GM23338 (cell line): ENCODE data around the gene DOCK2. TPM values are rescaled to one million over a fixed set of nuclear protein-coding genes. Genes with fewer than 3 reads are reported as not detected.

Experiments used
- ATAC-seq: fragments of 200-7000 bp; cut with Tn5 transposase; 3 replicates; pipeline ENCODE4 v1.9.1; 2020
- DNase-seq: peaks from one replicate; pipeline ENCODE4 v3.0.0-alpha.2; 2015; ENCODE audit warnings: low spot score
- H2AFZ ChIP-seq: fragments of 200-600 bp; sonication (generic); 2 replicates; pipeline ENCODE4 v1.8.0; 2016; ENCODE audit warnings: antibody characterized with exemption, mild to moderate bottlenecking, moderate library complexity
- H3F3A ChIP-seq: fragments of 200-600 bp; sonication (generic); replicated peaks from 2 replicates; pipeline ENCODE4 v1.8.0; 2017; ENCODE audit warnings: antibody characterized with exemption, mixed run types, low read depth
- H3K27ac ChIP-seq: fragments of 200-600 bp; sonication (generic); 2 replicates; pipeline ENCODE4 v1.6.1; 2016; ENCODE audit warnings: low read depth
- H3K27me3 ChIP-seq: fragments of 200-600 bp; sonication (generic); 2 replicates; pipeline ENCODE4 v1.8.0; 2016; ENCODE audit warnings: mild to moderate bottlenecking, mixed run types, moderate library complexity; ENCODE audit not compliant: insufficient read depth
- H3K36me3 ChIP-seq: fragments of 200-600 bp; sonication (generic); 2 replicates; pipeline ENCODE4 v1.8.0; 2016; ENCODE audit warnings: mild to moderate bottlenecking; ENCODE audit not compliant: insufficient read depth
- H3K4me1 ChIP-seq: fragments of 200-600 bp; sonication (generic); 2 replicates; pipeline ENCODE4 v1.8.0; 2016; ENCODE audit warnings: mild to moderate bottlenecking, moderate library complexity; ENCODE audit not compliant: insufficient read depth
- H3K4me2 ChIP-seq: fragments of 200-600 bp; sonication (generic); 2 replicates; pipeline ENCODE4 v1.7.1; 2017; ENCODE audit warnings: mixed run types
- H3K4me3 ChIP-seq: fragments of 200-600 bp; sonication (generic); 2 replicates; pipeline ENCODE4 v1.6.1; 2016; ENCODE audit warnings: mixed run types
- H3K79me2 ChIP-seq: fragments of 200-600 bp; sonication (generic); replicated peaks from 2 replicates; pipeline ENCODE4 v1.8.0; 2017; ENCODE audit warnings: mild to moderate bottlenecking; ENCODE audit not compliant: insufficient read depth
- H3K9me2 ChIP-seq: fragments of 200-600 bp; sonication (generic); 2 replicates; pipeline ENCODE4 v1.8.0; 2017; ENCODE audit not compliant: insufficient read depth
- H4K20me1 ChIP-seq: fragments of 200-600 bp; sonication (generic); replicated peaks from 2 replicates; pipeline ENCODE4 v1.8.0; 2017; ENCODE audit warnings: mild to moderate bottlenecking; ENCODE audit not compliant: insufficient read depth
- H3K27ac Mint-ChIP-seq: 2 replicates; pipeline ENCODE4 v1.8.0; 2020; ENCODE audit warnings: inconsistent platforms, mild to moderate bottlenecking, moderate library complexity, mixed read lengths
- H3K27me3 Mint-ChIP-seq: 3 replicates; pipeline ENCODE4 v1.8.0; 2022; ENCODE audit warnings: low read depth, mild to moderate bottlenecking, moderate library complexity, mixed read lengths, inconsistent platforms; ENCODE audit not compliant: insufficient read depth, poor library complexity
- H3K36me3 Mint-ChIP-seq: 3 replicates; pipeline ENCODE4 v1.8.0; 2021; ENCODE audit warnings: low read depth, mild to moderate bottlenecking, inconsistent platforms, moderate library complexity, mixed read lengths
- H3K4me1 Mint-ChIP-seq: 3 replicates; pipeline ENCODE4 v1.8.0; 2020; ENCODE audit warnings: mild to moderate bottlenecking, inconsistent platforms, mixed read lengths
- H3K4me3 Mint-ChIP-seq: 3 replicates; pipeline ENCODE4 v1.8.0; 2021; ENCODE audit warnings: moderate library complexity, mild to moderate bottlenecking, inconsistent platforms, mixed read lengths
- H3K9me3 Mint-ChIP-seq: 3 replicates; pipeline ENCODE4 v1.8.0; 2020; ENCODE audit warnings: moderate library complexity, mild to moderate bottlenecking, inconsistent platforms, mixed read lengths
- JUNB ChIP-seq: IDR thresholded peaks from one replicate; pipeline ENCODE4 v1.6.1; 2016; ENCODE audit warnings: antibody characterized with exemption; ENCODE audit not compliant: unreplicated experiment
- POLR2AphosphoS5 ChIP-seq: IDR thresholded peaks from 2 replicates; pipeline ENCODE4 v1.6.1; 2016; ENCODE audit warnings: antibody characterized with exemption, low read depth
- ZNF114 ChIP-seq: fragments of 250-450 bp; sonication (Bioruptor Pico); IDR thresholded peaks from 2 replicates; pipeline ENCODE4 v1.5.0; 2020; ENCODE audit warnings: mild to moderate bottlenecking, moderate library complexity
- ZNF331 ChIP-seq: fragments of 250-450 bp; sonication (Bioruptor Pico); IDR thresholded peaks from 2 replicates; pipeline ENCODE4 v1.5.0; 2020; ENCODE audit warnings: low read depth, mild to moderate bottlenecking, moderate library complexity
- ZNF462 ChIP-seq: fragments of 250-450 bp; sonication (Bioruptor Pico); IDR thresholded peaks from 2 replicates; pipeline ENCODE4 v1.5.0; 2020; ENCODE audit warnings: mild to moderate bottlenecking, moderate library complexity
- polyA plus RNA-seq: library from polyadenylated mRNA; unstranded; fragments of >200 nt; fragmentation: Nextera tagmentation; extraction: Ambion mirVana; gene quantifications from 2 replicates; pipeline ENCODE4 v1.2.1, GENCODE V29; 2016
- total RNA-seq: library from RNA; depleted of rRNA; stranded (reverse); fragments of >200 nt; shearing (Covaris generic); gene quantifications from 2 replicates; pipeline ENCODE4 v1.2.3, GENCODE V29; 2014
- TF ChIP-seq, protein P1 (sequence below): IDR thresholded peaks from one replicate; pipeline ENCODE4 v1.6.1; 2018; ENCODE audit warnings: antibody characterized with exemption; ENCODE audit not compliant: unreplicated experiment

Gene DOCK2
- total and polyA plus RNA-seq, 2 experiments from 2014 or later, result 3.7 to 9.4 TPM

- TF ChIP-seq ZNF462 (no peak), ZNF331 (no peak), ZNF114 (CRISPR knock-in tag) (no peak), JUNB (no peak), POLR2AphosphoS5 (no peak)
- TF ChIP-seq, protein P1, sequence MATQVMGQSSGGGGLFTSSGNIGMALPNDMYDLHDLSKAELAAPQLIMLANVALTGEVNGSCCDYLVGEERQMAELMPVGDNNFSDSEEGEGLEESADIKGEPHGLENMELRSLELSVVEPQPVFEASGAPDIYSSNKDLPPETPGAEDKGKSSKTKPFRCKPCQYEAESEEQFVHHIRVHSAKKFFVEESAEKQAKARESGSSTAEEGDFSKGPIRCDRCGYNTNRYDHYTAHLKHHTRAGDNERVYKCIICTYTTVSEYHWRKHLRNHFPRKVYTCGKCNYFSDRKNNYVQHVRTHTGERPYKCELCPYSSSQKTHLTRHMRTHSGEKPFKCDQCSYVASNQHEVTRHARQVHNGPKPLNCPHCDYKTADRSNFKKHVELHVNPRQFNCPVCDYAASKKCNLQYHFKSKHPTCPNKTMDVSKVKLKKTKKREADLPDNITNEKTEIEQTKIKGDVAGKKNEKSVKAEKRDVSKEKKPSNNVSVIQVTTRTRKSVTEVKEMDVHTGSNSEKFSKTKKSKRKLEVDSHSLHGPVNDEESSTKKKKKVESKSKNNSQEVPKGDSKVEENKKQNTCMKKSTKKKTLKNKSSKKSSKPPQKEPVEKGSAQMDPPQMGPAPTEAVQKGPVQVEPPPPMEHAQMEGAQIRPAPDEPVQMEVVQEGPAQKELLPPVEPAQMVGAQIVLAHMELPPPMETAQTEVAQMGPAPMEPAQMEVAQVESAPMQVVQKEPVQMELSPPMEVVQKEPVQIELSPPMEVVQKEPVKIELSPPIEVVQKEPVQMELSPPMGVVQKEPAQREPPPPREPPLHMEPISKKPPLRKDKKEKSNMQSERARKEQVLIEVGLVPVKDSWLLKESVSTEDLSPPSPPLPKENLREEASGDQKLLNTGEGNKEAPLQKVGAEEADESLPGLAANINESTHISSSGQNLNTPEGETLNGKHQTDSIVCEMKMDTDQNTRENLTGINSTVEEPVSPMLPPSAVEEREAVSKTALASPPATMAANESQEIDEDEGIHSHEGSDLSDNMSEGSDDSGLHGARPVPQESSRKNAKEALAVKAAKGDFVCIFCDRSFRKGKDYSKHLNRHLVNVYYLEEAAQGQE, result no peak
- Histone ChIP-seq H4K20me1 (no peaks in the 10 kb centered on the region), H3K27ac (0 out of 2 replicates have a peak overlapping the region, but pooled peaks have one; percentile 6), H3K4me3 (no peak overlapping the region), H2AFZ (no peak overlapping the region), H3K36me3 (no peaks in the 10 kb centered on the region), H3K79me2 (no peaks in the 10 kb centered on the region), H3K27me3 (no peaks in the 10 kb centered on the region), H3K4me2 (no peak overlapping the region), H3K9me2 (peaks cover 7% of the 10 kb centered on the region; the same call in 1 of the 2 replicates), H3F3A (no peaks in the 10 kb centered on the region), H3K4me1 (peaks cover 4% of the 10 kb centered on the region; the same call in 1 of the 2 replicates)
- Mint-ChIP-seq H3K9me3 (no peaks in the 10 kb centered on the region), H3K27ac (no peak overlapping the region), H3K36me3 (no peaks in the 10 kb centered on the region), H3K4me3 (no peak overlapping the region), H3K27me3 (peaks cover 3% of the 10 kb centered on the region), H3K4me1 (peaks cover 9% of the 10 kb centered on the region; the same call in 2 of the 3 replicates)
- ATAC-seq, result no peak
- no peak for DNase-seq
Observed at GRCh38 chr5:169880785-169881184, 243.7 kb downstream of the DOCK2 start.
